Measurements from ENCODE around the gene EYS.

Gene EYS

DNA sequence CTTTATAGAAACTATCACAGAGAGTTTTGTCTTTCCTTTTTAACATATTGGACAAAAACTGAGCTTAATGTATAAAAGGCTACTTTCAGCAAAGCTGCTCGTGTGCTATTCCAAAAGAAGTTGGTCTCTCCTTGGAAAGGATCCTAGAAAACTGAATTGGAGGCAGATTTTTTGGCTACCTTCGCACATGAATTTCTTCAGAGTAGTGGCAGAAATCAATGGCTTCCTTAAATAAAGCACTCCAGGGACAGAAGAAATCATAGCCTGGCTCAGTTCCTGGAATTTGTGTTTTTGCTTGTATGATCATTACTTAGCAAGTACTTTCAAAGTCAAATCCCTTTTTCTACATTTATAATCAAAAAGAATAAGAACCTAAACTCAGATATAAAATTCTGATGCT is 1291.1 kb downstream of the EYS start:
- no peak for DNase-seq

DNA sequence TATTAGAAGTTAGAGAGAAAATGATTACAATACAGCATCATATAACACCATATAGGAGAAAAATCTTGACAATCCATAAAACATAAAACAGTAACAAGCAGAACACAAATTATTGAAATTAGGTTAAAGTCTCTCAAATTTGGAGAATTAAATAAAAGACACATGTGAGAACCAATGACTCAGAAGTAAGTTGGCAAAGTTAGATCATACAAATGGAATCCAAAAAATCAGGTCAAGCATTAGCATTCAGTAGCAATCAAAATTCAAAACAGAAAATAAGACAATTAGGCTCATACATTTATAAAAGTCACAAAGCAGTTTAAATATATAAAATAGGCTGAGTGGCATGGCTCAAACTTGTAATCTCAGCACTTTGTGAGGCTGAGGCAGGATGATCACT is 1295.8 kb downstream of the EYS start:
- DNase-seq, result no peak

DNA sequence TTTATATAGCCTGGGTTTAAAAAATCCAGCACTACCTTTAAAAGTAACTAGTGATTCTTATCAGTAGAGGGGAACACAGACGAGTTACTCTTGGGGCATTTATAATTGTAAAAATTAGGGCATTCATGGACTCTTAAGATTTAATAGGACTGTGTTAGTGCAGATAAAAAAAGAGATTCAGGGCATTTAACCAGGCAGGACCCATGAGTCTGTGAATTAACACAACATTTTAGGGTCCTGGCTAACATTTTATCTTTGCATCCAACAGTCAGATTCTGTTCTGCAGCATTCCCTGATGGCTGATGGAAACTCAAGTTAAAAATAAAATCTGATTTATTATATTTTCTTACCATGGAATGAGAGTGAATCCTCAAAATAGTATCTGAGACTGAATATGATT is 1297.1 kb downstream of the EYS start:
- no peak for DNase-seq

DNA sequence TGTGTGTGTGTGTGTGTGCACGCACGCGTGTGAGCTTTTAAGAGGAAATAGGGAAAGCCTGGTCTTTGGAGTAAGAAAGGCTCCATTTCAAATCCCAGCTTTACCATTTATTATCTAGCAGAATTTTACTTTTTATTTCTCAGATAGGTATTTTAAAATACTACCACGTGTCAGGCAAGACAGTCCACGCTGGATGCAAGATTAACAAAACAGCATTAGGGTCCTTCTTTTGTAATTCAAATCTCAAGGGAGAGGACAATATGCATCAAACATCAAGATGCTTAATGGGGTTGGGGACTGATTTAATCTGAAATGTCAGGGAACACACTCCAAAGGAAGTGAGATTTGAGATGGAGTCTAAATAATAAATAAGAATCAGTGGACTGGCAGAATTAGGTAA is 1302.6 kb downstream of the EYS start:
- no peak for DNase-seq

DNA sequence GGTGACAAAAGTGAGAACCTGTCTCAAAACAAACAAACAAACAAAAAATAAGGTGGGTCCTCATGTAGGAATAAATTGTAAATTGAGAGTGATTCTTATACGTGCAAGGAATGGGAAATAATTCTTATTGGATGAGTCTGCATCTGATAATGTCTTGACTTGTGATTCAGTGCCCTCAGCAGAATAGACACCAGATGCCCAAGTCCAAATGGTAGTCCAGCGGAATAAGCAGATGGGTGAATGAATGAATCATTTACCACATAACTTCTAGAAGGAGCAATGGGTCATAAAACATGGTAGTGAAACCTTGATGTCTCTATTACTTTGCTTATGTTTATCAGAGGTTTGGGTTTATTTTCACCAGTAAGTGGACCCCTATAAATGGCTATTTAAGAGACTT is 1323.7 kb downstream of the EYS start:
- DNase-seq, result no peak

DNA sequence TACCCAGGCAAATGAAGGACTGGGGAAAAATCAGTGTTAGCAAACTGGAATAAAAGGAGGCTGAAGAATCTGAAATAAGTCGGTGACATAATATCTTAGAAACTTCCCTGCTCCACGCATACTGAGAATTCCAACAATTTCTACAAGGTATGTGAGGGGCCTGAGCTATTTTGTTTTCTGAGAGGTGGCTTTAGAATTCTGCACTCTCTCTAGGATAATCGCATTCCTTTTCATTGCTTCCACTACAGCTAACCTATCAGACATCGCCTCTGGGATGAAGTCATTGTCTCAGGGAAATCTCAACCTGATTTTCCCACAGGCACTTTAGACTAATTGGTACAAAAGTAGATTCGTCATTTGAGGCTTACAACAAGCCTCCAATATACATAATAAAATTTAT is 1330.6 kb downstream of the EYS start:
- DNase-seq, result no peak

DNA sequence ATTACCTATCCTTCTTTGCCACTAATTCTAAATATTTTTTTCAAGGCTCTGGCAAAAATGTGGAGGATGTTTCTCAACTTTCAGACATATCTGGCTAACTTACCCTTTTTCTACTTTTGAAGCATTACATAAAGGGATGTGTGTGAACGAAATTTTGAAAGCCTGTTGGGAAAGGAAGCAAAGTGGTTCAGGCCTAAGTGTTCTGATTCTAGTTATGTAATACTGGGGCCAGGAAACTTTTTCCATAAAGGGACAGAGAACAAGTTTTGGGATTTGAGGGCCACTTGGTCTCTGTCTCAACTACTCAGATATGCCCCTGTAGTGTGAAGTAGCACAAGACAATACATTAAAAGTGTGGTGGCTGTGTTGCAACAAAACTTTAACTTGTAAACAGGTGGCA is 1349.6 kb downstream of the EYS start:
- DNase-seq, result no peak

DNA sequence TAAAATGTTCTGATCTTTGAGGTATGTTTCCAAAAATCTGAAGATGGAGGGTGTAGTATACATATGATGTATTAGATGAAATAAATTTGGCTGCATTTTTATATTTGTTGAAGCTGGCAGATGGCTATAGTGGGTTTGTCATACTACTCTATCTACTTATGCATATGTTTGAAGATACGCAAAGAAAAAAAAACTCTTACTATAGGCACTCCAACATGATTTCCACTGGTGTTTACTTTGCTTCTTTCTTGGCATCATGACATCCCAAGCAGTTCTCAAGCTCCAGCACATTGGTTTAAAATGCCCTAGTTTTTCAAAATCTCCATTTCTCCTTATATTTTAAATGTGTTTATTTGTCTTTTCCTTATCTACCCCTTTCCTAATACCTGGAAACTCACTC is 1359.6 kb downstream of the EYS start:
- no peak for DNase-seq

DNA sequence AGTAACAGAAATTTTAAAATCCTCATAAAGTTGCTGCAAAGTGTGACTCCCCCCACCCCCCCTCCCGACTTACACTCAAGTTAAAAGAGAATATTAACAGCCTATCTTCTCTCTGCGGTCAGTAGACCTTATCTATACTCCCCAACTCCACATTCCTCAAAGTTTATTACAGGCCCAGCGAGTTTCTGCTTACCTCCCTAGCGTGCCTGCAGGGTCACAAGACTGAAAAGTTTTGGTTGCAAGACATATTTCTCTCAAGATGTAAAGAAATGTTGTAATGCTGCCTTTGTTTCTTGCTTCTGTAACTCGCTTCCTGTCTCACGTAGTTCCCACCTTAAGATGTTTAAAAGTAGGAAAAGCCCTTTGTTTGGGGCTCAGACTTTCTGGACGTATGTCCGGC is 1371.8 kb downstream of the EYS start:
- no peak for DNase-seq

DNA sequence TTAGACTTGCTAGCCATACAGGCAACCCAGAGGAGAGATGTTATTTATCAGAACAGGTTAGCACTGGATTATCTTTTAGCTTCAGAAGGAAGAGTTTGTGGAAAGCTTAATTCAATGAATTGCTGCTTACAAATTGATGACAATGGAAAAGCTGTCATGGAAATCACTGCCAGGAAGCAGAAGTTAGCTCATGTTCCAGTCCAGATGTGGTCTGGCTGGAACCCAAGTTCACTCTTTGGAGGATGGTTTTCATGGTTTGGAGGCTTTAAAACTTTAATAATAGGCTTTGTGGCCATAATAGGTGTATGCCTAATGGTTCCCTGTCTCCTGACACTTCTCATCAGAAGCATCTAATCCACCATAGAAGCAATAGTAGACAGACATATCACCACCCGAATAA is 1372.4 kb downstream of the EYS start:
- no peak for DNase-seq

DNA sequence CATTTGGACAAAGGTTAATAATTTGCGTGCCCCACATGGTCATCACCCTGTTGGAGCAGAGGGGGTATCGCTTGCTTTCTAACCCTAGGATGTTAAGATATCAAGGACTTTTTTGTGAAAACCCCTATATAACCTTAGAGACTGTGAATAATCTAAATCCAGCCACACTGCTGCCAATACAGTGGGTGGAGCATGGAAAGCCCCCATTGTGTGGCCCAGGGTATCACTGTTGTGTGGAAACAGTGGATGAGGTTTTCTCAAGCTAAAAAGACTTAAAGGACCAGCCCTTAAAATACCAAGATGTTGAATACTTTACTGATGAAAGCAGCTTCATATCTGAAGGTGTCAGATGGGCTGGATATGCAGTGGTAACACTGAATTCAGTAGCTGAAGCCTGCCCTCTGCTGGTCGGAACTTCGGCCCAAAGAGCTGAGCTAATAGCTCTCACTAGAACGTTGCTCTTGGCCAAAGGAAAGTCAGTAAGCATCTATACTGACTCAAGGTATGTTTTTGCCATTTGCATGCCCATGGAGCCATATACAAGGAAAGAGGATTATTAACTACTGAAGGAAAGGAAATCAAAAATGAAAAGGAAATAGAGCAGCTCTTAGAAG is 1376.2 kb downstream of the EYS start:
- DNase-seq, result no peak

DNA sequence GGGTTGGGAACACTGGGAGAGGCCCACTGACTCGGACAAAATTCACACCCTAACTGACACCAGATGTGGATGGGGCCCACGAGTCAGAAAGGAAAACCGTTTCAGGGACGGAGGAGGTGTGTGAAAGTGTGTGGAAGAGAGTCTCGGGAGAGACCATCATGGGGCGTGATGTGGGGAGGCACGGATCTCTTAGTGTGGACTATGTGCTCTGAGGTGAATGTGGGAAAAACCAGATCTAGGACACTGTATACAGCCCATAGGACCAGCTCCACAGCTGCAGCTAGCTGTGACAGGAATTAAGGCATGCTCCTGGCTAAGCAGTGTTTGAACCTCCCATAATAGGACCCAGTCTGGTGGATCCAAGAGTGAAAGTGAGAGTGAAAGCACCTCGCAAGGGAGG is 1380.1 kb downstream of the EYS start:
- DNase-seq, result no peak

DNA sequence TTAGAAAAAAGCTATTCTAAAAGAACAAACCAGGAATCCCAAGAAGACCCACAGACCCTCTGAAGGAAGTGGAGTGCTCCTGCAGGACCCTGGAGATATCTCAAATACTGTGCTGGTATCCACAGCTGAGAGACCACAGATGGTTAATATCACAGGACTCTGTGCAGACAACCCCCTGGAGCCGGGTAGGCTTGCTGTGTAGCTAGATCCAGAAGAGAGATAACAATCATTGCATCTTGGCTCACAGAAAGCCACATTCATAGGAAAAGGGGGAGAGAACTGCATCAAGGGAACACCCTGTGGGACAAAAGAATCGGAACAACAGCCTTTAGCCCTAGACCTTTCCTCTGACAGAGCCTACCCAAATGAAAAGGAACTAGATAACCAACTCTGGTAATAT is 1381.9 kb downstream of the EYS start:
- DNase-seq, result no peak

DNA sequence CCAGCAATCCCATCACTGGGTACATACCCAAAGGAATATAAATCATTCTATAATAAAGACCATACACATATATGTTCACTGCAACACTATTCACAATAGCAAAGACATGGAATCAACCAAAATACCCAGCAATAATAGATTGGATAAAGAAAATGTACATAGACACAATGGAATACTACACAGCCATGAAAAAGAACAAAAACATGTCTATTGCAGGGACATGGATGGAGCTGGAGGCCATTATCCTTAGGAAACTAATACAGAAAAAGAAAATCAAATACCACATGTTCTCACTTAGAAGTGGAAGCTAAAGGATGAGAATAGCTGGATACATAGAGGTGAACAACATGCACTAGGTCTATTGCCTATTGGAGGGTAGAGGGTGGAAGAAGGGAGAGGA is 1396.8 kb downstream of the EYS start:
- DNase-seq, result no peak

DNA sequence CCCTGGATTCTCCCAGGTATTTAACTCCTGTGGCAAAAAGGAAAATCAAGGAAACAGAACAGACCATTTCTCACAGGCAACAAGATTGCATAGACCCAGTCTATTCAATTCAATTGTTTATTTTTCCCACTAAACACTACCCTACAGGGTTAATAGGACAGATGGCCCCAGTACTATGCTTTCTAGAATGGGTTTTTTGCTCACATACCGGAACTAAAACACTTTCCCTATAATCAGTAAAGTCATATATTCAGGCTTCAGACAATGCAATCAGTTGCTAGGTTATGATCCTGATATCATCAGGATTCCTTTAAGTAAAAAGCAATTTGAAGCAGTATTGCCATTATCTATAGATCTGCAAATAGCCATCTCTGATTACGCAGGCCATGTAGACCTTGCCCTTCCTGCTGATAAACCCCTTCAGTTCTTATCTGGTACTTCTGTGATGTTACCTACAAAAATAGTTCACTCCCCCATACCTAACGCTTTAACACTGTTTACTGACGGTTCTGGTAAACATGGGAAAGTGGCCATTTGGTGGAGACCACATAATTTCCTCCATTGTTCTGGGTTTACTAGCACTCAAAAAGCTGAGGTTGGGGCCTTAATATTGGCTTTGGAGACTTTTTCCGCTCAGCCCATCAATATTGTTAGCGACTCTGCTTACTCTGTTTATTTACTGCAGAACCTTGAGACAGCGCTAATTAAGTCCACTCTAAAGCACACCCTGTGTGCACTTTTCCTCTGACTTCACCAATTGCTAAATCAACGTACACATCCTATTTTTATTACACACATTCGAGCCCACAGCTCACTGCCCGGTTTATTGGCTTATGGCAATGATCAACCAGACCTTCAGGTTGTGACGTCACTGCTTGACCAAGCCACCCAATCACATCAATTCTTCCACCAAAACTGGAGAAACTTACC is 1405.5 kb downstream of the EYS start:
- no peak for DNase-seq

DNA sequence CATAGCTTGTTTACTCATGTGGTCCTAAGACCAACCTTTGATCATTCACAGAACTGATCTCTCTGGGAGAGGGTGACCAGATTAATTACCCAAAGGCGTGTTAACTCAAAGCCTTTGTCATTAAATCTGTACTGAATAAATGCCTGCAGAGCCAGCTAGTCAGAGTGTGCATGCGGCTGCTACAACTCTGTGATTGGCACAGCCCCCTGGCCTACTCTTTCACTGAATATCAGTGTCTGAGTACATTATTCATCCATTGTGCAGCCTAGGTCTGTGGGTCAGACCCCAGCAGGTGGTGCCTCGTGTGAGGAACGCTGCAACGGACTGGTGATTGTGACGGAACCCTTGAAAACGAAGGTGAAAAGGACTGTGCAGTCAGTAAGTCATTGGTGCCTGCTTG is 1407.8 kb downstream of the EYS start:
- no peak for DNase-seq

DNA sequence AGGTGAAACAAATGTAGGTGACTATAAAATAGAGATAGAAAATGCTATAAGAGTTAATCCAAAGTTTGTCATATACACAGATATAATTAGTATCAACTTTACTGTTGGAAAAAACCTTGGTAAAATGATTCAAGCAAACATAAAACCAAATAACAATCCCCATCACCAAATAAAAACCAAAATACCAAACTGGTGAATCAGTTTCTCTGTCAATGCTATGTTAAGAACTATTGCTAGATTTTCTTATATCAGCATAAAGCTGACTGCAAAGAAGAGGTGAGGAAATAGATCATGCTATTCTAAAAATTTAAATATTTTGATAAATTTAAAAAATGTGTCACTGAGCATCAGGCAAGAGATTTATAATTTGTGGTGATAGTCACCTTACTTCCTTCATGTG is 1413.0 kb downstream of the EYS start:
- no peak for DNase-seq

DNA sequence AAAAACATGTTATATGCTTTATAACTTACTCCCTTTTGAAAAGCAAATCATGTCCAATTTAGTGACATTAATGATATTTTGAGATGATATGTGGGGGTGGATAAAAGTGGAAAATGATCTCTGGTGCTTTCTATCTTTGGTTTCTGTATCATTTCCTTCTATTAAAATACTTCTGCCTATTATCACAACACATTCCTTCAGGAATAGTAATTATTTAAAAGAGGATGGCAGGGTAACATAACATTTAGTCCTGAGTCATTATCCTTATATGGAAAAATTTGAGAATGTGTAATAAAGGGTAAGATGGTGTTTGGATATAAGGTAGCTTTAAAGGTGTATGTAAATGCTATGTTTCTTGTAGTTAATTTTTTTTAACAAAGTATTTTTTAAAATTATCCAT is 1413.7 kb downstream of the EYS start:
- DNase-seq, result no peak

DNA sequence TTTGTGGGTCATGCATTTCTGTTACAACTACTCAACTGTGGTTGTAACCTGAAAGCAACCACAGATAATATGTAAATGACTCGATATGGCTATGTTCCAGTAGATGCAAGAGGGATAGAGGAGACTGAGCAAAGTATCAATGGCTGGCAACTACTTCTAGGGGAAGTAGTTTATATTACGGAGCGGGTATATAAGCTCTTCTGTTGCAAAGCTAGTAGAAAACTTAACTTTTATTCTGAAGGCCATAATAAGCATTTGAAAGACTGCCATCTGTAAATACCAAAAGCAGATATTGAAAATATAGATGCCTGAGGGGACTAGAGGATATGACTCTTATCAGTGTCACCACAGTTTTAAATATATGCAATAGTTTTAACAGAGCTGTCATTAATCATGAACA is 1416.2 kb downstream of the EYS start:
- DNase-seq, result no peak

DNA sequence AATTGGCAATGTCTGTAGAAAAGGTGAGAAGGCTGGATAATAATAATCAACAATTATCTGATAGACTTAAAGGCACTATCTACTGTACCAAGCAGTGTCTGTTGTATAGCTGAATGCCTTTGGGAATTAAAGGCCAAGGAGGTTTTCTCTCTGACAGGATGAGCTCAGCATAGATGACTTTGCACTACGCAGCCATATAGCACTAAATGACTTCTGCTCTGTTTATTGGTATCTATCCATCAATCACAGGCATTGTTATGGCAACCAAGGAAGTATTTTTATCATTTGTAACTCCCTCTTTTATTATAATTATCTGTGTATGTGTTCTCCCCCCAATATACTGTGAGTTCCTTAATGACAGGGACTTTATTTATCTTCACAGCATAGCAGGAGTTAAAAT is 1417.1 kb downstream of the EYS start:
- no peak for DNase-seq

DNA sequence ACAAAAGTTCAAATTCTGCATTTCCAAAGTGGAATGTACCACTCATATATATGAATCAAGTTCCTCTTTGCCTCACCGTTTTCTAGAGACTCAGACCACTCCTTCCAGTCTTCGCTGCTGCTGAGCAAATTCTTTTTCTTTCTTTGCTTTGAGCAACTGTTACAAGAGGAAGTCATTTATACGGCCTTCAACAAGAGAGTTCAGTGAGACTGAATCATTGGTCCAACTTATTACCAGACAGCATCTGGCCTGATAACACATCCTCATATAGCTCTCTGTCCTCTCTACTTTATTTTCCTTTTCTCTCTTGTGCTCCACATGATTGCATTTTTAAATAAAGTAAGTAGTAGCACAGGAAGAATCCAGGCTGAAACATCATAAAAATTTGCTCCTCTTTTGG is 1418.7 kb downstream of the EYS start:
- no peak for DNase-seq

DNA sequence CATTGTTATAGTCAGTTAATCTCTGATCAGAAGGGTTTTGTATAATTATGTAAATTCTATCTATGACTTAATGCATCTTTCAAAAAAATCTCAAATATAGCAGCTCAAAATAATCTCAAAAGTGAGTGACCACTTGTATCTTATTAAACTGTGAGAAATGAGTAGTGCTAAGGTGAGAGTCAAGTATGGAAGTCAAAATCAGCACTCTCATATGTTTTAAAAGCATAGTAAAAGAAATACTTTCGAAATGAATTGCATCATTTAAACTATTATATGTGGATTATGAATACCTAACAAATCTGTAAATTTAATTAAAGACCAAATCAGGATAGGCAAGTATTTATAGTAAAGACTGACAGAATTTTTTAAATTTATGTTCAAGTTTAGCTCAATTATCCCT is 1425.9 kb downstream of the EYS start:
- no peak for DNase-seq

DNA sequence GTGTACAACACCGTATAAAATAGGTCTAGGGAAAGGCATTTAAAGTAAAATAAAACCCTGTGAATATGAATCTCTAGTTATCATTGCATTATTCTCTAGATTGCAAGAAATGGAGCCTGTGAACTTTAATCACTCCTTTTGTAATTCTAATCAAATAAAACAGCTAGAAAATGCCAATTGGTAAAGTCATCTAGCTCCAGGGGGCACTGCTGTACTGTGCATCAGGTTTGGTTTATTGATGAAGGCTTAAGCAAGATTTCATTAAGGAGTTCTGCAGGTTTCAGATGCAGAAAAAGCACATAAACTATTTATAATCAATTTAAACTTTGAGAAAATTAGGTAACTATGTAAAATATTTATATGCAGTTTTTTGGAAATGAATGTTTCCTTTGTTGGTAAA is 1426.5 kb downstream of the EYS start:
- DNase-seq, result no peak

DNA sequence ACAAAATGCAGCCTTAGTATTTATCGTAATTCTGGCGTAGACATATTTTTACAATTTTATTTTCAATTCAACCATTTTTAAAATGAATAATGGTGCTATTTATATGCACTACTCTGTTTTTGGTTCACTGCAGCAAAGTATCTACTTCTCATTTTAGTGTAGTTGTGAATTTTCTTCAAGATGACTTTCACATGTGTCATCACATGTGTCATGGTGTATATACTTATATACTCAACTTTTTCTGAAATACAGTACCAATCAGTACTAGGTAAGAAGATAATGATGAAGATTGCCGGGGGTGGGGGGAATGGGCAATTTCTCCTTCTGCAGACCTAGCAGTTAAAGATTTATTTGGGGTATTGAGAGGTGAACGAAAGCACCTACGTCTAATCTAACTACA is 1436.9 kb downstream of the EYS start:
- DNase-seq, result no peak

DNA sequence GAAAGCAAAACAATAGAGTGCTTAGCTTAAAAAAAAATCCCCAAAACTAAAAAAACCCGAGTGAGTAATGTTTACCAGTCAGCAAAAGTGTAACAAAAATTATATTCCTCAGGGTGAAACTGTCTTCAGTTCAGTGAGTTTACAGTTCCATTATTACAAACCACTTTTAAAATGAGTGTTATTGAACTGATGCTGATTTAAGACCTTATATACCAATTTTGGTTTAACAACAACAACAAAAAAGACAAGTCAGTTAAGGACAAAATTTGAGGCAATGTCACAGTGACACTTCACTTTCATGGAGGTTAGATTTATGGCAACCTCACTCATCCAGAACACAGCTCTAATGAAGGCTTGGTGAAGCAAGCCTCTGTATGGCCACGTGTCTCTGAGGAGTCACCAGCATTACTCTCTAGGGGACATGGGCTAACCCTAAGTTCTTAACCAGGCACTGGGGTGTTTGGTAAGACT is 1440.6 kb downstream of the EYS start:
- DNase-seq, result no peak

Measured in CD4-positive, alpha-beta T cell treated with Interleukin-15 for 1 hour (primary cell).